Karpas-422 (cell line): ENCODE data around the gene TAF11L4. TPM values are rescaled to one million over a fixed set of nuclear protein-coding genes. Genes with fewer than 3 reads are reported as not detected.
"Not testable (repeated sequence)": the region's sequence is repeated elsewhere in the genome, so short reads cannot be mapped to it uniquely, and the experiment has no call there.

Source experiments
- DNase-seq: peaks from one replicate; pipeline ENCODE4 v3.0.0-alpha.2; 2015
- H2AFZ ChIP-seq: fragments of 200-600 bp; sonication (generic); 2 replicates; pipeline ENCODE4 v1.6.1; 2014; ENCODE audit warnings: antibody characterized with exemption, low read length, mixed read lengths
- H3K27ac ChIP-seq: fragments of 200-600 bp; sonication (generic); 2 replicates; pipeline ENCODE4 v1.5.1; 2014; ENCODE audit warnings: mild to moderate bottlenecking, low read length, moderate library complexity
- H3K27me3 ChIP-seq: fragments of 200-600 bp; sonication (generic); 2 replicates; pipeline ENCODE4 v1.6.1; 2014; ENCODE audit warnings: low read length, mixed read lengths
- H3K36me3 ChIP-seq: fragments of 200-600 bp; sonication (generic); 2 replicates; pipeline ENCODE4 v1.6.1; 2014; ENCODE audit warnings: low read length, mixed read lengths; ENCODE audit not compliant: insufficient read depth
- H3K4me1 ChIP-seq: fragments of 200-600 bp; sonication (generic); 2 replicates; pipeline ENCODE4 v1.6.1; 2014; ENCODE audit warnings: mild to moderate bottlenecking, low read length, mixed read lengths
- H3K4me2 ChIP-seq: fragments of 200-600 bp; sonication (generic); 2 replicates; pipeline ENCODE4 v1.6.1; 2014; ENCODE audit warnings: low read length, low read depth, mild to moderate bottlenecking; ENCODE audit not compliant: poor library complexity, severe bottlenecking
- H3K4me3 ChIP-seq: fragments of 200-600 bp; sonication (generic); 2 replicates; pipeline ENCODE4 v1.5.1; 2014; ENCODE audit warnings: mild to moderate bottlenecking, antibody characterized with exemption, low read length, mixed read lengths
- H3K79me2 ChIP-seq: fragments of 200-600 bp; sonication (generic); 2 replicates; pipeline ENCODE4 v1.6.1; 2014; ENCODE audit warnings: mild to moderate bottlenecking, low read length, mixed read lengths
- H3K9ac ChIP-seq: fragments of 200-600 bp; sonication (generic); 2 replicates; pipeline ENCODE4 v1.6.0; 2014; ENCODE audit warnings: low read length
- H3K9me2 ChIP-seq: fragments of 200-600 bp; sonication (generic), shearing (Covaris generic); replicated peaks from 2 replicates; pipeline ENCODE4 v1.6.0; 2014; ENCODE audit warnings: mild to moderate bottlenecking, low read length, moderate library complexity; ENCODE audit not compliant: insufficient read depth
- H3K9me3 ChIP-seq: fragments of 300-700, 200-600 bp; sonication (generic); 2 replicates; pipeline ENCODE4 v1.6.1; 2014; ENCODE audit warnings: low read length, mixed read lengths
- H4K20me1 ChIP-seq: fragments of 200-600 bp; sonication (generic); 2 replicates; pipeline ENCODE4 v1.6.1; 2014; ENCODE audit warnings: mild to moderate bottlenecking, antibody characterized with exemption, low read length, low read depth; ENCODE audit not compliant: insufficient read depth
- small RNA-seq: library from RNA; depleted of rRNA; stranded (forward); fragments of <200 nt; gene quantifications from one replicate; pipeline ENCODE3, GENCODE V24; 2014
- total RNA-seq: library from RNA; depleted of rRNA; stranded (reverse); fragments of >200 nt; shearing (Covaris generic); gene quantifications from 2 replicates; pipeline ENCODE4 v1.2.3, GENCODE V29; 2014; ENCODE audit warnings: low replicate concordance; rRNA removed

TAF11L4 gene
- total RNA-seq, 1 experiment from 2014 or later = not detected

DNA sequence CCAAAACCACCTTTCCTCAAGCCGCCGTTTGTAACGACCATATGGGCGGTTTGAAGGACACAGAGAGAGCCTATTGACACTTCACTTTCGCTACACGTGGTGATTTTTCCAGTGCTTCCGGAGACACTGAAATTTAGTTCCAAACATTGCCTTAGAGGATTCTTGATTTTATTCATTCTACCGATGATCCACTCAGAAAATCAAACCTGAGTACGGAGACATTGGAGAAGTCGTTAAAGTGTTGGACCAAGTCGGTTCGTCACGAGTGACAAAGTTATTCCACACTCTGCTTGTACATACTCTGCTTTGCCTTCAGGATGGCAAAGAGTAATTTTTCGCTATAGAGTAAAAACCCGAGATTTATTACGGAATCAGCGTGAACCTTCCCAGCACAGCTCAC, 4.9 kb downstream of the TAF11L4 start:
- not testable (repeated sequence) for H3K36me3 ChIP-seq, H2AFZ ChIP-seq, H3K79me2 ChIP-seq, H3K27me3 ChIP-seq, H3K4me3 ChIP-seq, H3K9me2 ChIP-seq, H3K27ac ChIP-seq, H4K20me1 ChIP-seq, H3K9ac ChIP-seq, H3K4me2 ChIP-seq, H3K4me1 ChIP-seq, H3K9me3 ChIP-seq
- peak; percentile 38 for DNase-seq

DNA sequence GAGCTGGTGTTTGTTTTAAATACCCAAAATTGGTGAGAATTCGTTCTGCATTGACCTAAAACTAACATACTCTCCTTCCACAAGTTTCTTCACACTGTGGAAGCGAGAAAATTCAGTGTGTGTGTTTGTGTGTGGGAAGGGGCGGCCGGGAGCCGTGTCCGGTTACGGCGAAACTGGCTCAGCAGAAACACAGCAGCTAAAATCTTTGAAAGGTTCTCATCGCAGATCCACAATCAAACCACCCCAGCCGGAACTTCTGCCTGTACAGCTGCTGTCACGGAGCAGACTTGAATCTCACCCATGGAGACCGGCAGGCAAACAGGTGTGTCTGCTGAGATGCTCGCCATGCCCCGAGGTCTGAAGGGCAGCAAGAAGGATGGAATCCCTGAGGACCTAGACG, 6.8 kb downstream of the TAF11L4 start, which contains the start of gene TAF11L6:
TSS of gene TAF11L6 (plus strand) at position 301 of the 400 bp plus-strand sequence.
- DNase-seq, H3K79me2 ChIP-seq, H4K20me1 ChIP-seq, H3K9me3 ChIP-seq, H3K9ac ChIP-seq, H3K36me3 ChIP-seq, H3K4me1 ChIP-seq, H2AFZ ChIP-seq, H3K9me2 ChIP-seq, H3K4me3 ChIP-seq, H3K4me2 ChIP-seq, H3K27ac ChIP-seq, H3K27me3 ChIP-seq: not testable (repeated sequence)

Small RNA genes within 50 kb of the gene (small RNA-seq; reads per million reads assigned to genes)
- gene AC106774.3 = not detected

Other genes with a start within 250 kb of the TAF11L4 start
- gene TAF11L2, start 23.6 kb upstream of the TAF11L4 start, total RNA-seq = not detected in 2 replicates
- not detected in 2 replicates for gene TAF11L3, start 3.4 kb upstream of the TAF11L4 start, total RNA-seq
- gene TAF11L5, start 3.4 kb downstream of the TAF11L4 start, total RNA-seq = not detected in 2 replicates
- gene TAF11L6, start 6.9 kb downstream of the TAF11L4 start, total RNA-seq = not detected in 2 replicates
- gene TAF11L7, start 64.0 kb downstream of the TAF11L4 start, total RNA-seq = not detected in 2 replicates
- not detected in 2 replicates for gene TAF11L8, start 69.2 kb downstream of the TAF11L4 start, total RNA-seq
- gene TAF11L9, start 72.6 kb downstream of the TAF11L4 start, total RNA-seq = not detected in 2 replicates
- not detected in 2 replicates for gene TAF11L10, start 76.0 kb downstream of the TAF11L4 start, total RNA-seq
- not detected in 2 replicates for gene TAF11L11, start 82.4 kb downstream of the TAF11L4 start, total RNA-seq
- not detected in 2 replicates for gene TAF11L12, start 88.6 kb downstream of the TAF11L4 start, total RNA-seq
- not detected in 2 replicates for gene TAF11L13, start 110.3 kb downstream of the TAF11L4 start, total RNA-seq
- not detected in 2 replicates for gene TAF11L14, start 112.7 kb downstream of the TAF11L4 start, total RNA-seq